D721Med (cell line): ENCODE data around the gene ANO9.
"Not testable (repeated sequence)": the region's sequence is repeated elsewhere in the genome, so short reads cannot be mapped to it uniquely, and the experiment has no call there.

Experiments used
- DNase-seq: peaks from one replicate; pipeline ENCODE4 v3.0.0; 2011; ENCODE audit warnings: low spot score; ENCODE audit not compliant: insufficient read length
- FAIRE-seq: peaks from 2 replicates; lab custom pipeline; 2011; peaks lifted over from hg19 to GRCh38; lab: Jason Lieb, UNC
- TF ChIP-seq, protein P1 (sequence below): IDR thresholded peaks from 2 replicates; pipeline ENCODE4 v1.5.1; 2012; ENCODE audit warnings: mild to moderate bottlenecking, control low read depth; ENCODE audit not compliant: insufficient read depth; ENCODE audit errors: missing control alignments

ANO9 gene

GRCh38 chr11:437228-437870, 4.5 kb downstream of the ANO9 start:
- DNase-seq (no peak), FAIRE-seq (no peak)
- TF ChIP-seq, protein P1, sequence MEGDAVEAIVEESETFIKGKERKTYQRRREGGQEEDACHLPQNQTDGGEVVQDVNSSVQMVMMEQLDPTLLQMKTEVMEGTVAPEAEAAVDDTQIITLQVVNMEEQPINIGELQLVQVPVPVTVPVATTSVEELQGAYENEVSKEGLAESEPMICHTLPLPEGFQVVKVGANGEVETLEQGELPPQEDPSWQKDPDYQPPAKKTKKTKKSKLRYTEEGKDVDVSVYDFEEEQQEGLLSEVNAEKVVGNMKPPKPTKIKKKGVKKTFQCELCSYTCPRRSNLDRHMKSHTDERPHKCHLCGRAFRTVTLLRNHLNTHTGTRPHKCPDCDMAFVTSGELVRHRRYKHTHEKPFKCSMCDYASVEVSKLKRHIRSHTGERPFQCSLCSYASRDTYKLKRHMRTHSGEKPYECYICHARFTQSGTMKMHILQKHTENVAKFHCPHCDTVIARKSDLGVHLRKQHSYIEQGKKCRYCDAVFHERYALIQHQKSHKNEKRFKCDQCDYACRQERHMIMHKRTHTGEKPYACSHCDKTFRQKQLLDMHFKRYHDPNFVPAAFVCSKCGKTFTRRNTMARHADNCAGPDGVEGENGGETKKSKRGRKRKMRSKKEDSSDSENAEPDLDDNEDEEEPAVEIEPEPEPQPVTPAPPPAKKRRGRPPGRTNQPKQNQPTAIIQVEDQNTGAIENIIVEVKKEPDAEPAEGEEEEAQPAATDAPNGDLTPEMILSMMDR: no peak

GRCh38 chr11:434999-435740, 6.6 kb downstream of the ANO9 start:
- not testable (repeated sequence) for DNase-seq, FAIRE-seq

GRCh38 chr11:434496-434895, 7.3 kb downstream of the ANO9 start:
- no peak for DNase-seq

DNA sequence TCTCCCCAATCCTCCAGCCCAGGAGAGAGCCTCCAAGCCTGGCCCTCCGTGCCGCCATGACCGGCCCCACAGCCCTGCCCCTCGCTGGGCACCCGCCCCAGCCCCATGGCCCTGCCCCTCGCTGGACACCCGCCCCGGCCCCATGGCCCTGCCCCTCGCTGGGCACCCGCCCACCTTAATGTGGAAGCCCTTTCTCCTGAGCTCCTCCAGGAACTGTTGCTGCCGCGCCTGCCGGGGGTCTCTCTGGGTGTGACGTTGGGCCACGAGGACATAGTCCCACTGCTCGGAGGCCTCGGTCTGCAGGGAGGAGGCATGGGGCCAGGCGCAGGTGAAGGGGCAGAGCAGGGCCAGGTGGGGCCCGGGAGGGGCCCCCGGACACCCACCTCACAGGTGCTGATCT, 8.2 kb downstream of the ANO9 start:
- DNase-seq (no peak), FAIRE-seq (no peak)
- TF ChIP-seq, protein P1: no peak

More at GRCh38 chr11:434496-434895, 7.3 kb downstream of the ANO9 start:
- FAIRE-seq: no peak
- TF ChIP-seq, protein P1: no peak

DNA sequence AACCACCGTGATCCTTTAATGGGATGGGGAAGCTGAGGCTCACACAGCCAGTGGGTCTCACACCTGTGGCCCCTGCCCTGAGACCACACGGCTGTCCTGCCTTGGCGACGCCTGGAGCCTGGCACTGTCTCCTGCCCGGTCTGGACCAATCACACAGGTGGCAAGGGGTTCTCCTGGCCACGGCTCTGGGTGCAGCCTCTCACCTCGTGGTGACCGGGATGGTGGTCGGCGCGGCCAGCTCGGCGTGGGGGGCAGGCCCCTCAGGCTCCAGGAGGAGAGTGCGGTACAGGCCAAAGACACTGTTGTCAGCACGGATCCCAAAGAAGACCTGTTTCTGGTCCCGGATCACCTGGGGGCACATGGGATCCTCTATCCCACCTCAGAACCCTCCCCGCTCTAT, 8.7 kb downstream of the ANO9 start:
- TF ChIP-seq, protein P1: no peak
- no peak for FAIRE-seq
- no peak for DNase-seq

- no peak for FAIRE-seq
- no peak for DNase-seq
- TF ChIP-seq, protein P1: no peak
Observed at GRCh38 chr11:432501-433100, 9.2 kb downstream of the ANO9 start.

- TF ChIP-seq, protein P1: no peak
- FAIRE-seq (no peak), DNase-seq (no peak)
Observed at GRCh38 chr11:431921-432320, 9.9 kb downstream of the ANO9 start.
